Measurements from ENCODE around the gene ZC3HAV1L.

The ZC3HAV1L gene

GRCh38 chr7:138982204-138982623, 53.6 kb downstream of the ZC3HAV1L start:
- Histone ChIP-seq H3K18ac (ENCODE audit: low read length) (no peak overlapping the region), H4K91ac (ENCODE audit: low read depth, low read length) (peak overlapping the region; percentile 86)

GRCh38 chr7:138981332-138982203, 54.3 kb downstream of the ZC3HAV1L start, which contains the start of gene KIAA1549:
Gene KIAA1549, minus strand, starts transcription at chr7:138981389. Its CDS starts 120 bp downstream, at chr7:138981269.
- WGBS (ENCODE audit: extremely low coverage, insufficient coverage, insufficient read length) = no CpG with 5 or more reads among the region's 105 CpGs
- H3K9me3 ChIP-seq (ENCODE audit: insufficient read depth, low read depth, low read length) = no peaks in the 10 kb centered on the region
- H3K18ac ChIP-seq (ENCODE audit: low read length) = peak within 1 kb of the TSS; percentile 95
- peaks cover 13 to 22% of the 10 kb centered on the region in 2 experiments for H3K4me1 ChIP-seq (ENCODE audit: control insufficient read depth in 1 of 2, insufficient read depth in 2 of 2, low read length in 2 of 2)
- peak within 1 kb of the TSS; percentile 96 for H2BK120ac ChIP-seq (ENCODE audit: insufficient read depth, low read length, poor library complexity)
- peak within 1 kb of the TSS; percentile 89 for H2AFZ ChIP-seq (ENCODE audit: insufficient read depth, low read length, poor library complexity)
- no peak within 1 kb of the TSS for H2AK5ac ChIP-seq (ENCODE audit: low read length)
- H3K14ac ChIP-seq (ENCODE audit: low read length) = peak within 1 kb of the TSS; percentile 95
- H2BK5ac ChIP-seq (ENCODE audit: low read depth, low read length, poor library complexity) = peak within 1 kb of the TSS; percentile 93
- H3K9ac ChIP-seq (ENCODE audit: low read length) = peak within 1 kb of the TSS; percentile 43
- peak within 1 kb of the TSS; percentile 71 for H3K4me2 ChIP-seq (ENCODE audit: low read length)
- peak within 1 kb of the TSS; percentile 55 for H2BK12ac ChIP-seq (ENCODE audit: low read length)
- H3K4me3 ChIP-seq (ENCODE audit: low read depth, low read length) = peak within 1 kb of the TSS; percentile 82
- H4K12ac ChIP-seq (ENCODE audit: low read depth, low read length) = peak within 1 kb of the TSS; percentile 55
- DNase-seq = peak; percentile 66 to 75
- peak within 1 kb of the TSS; percentile 76 for H3K4ac ChIP-seq (ENCODE audit: low read depth, low read length)
- peaks cover 5% of the 10 kb centered on the region for H3K79me2 ChIP-seq (ENCODE audit: control insufficient read depth, insufficient read depth, low read length, poor library complexity)
- H3K36me3 ChIP-seq (ENCODE audit: control insufficient read depth in 1 of 2, insufficient read depth in 2 of 2, low read length in 2 of 2) = no peaks in the 10 kb centered on the region
- H4K8ac ChIP-seq (ENCODE audit: low read depth, low read length) = peak within 1 kb of the TSS; percentile 83
- H3K27me3 ChIP-seq (ENCODE audit: insufficient read depth, low read length) = no peaks in the 10 kb centered on the region
- H3K79me1 ChIP-seq (ENCODE audit: low read length) = peaks cover 25% of the 10 kb centered on the region
- no peak within 1 kb of the TSS for H3K23ac ChIP-seq (ENCODE audit: low read length)
- H4K91ac ChIP-seq (ENCODE audit: low read depth, low read length) = peak within 1 kb of the TSS; percentile 86
- peak within 1 kb of the TSS; percentile 48 for H3K27ac ChIP-seq (ENCODE audit: low read depth, low read length)

More at GRCh38 chr7:138982204-138982623, 53.6 kb downstream of the ZC3HAV1L start:
- Histone ChIP-seq H3K4me3 (ENCODE audit: low read depth, low read length) (no peak overlapping the region), H3K23ac (ENCODE audit: low read length) (no peak overlapping the region), H3K9ac (ENCODE audit: low read length) (no peak overlapping the region), H3K9me3 (ENCODE audit: insufficient read depth, low read depth, low read length) (no peaks in the 10 kb centered on the region), H3K36me3 (ENCODE audit: control insufficient read depth in 1 of 2, insufficient read depth in 2 of 2, low read length in 2 of 2) (no peaks in the 10 kb centered on the region), H2AFZ (ENCODE audit: insufficient read depth, low read length, poor library complexity) (peak overlapping the region; percentile 89), H3K27ac (ENCODE audit: low read depth, low read length) (no peak overlapping the region), H3K4me1 (ENCODE audit: control insufficient read depth in 1 of 2, insufficient read depth in 2 of 2, low read length in 2 of 2) (peaks cover 14 to 22% of the 10 kb centered on the region in 2 experiments), H4K12ac (ENCODE audit: low read depth, low read length) (no peak overlapping the region), H3K79me1 (ENCODE audit: low read length) (peaks cover 27% of the 10 kb centered on the region), H2BK12ac (ENCODE audit: low read length) (peak overlapping the region; percentile 55), H4K8ac (ENCODE audit: low read depth, low read length) (peak overlapping the region; percentile 51), H3K79me2 (ENCODE audit: control insufficient read depth, insufficient read depth, low read length, poor library complexity) (peaks cover 5% of the 10 kb centered on the region), H3K4me2 (ENCODE audit: low read length) (peak overlapping the region; percentile 71), H2AK5ac (ENCODE audit: low read length) (no peak overlapping the region), H3K14ac (ENCODE audit: low read length) (peak overlapping the region; percentile 21), H3K4ac (ENCODE audit: low read depth, low read length) (peak overlapping the region; percentile 10), H2BK120ac (ENCODE audit: insufficient read depth, low read length, poor library complexity) (peak overlapping the region; percentile 26), H2BK5ac (ENCODE audit: low read depth, low read length, poor library complexity) (no peak overlapping the region), H3K27me3 (ENCODE audit: insufficient read depth, low read length) (no peaks in the 10 kb centered on the region)
- no peak for DNase-seq
- WGBS (ENCODE audit: extremely low coverage, insufficient coverage, insufficient read length) = no CpG with 5 or more reads among the region's 14 CpGs

GRCh38 chr7:138980563-138981291, 55.1 kb downstream of the ZC3HAV1L start:
- Histone ChIP-seq H3K9me3 (ENCODE audit: insufficient read depth, low read depth, low read length) (no peaks in the 10 kb centered on the region), H4K12ac (ENCODE audit: low read depth, low read length) (peak overlapping the region; percentile 55), H3K79me2 (ENCODE audit: control insufficient read depth, insufficient read depth, low read length, poor library complexity) (peaks cover 5% of the 10 kb centered on the region), H2AFZ (ENCODE audit: insufficient read depth, low read length, poor library complexity) (peak overlapping the region; percentile 79), H3K14ac (ENCODE audit: low read length) (peak overlapping the region; percentile 95), H2BK120ac (ENCODE audit: insufficient read depth, low read length, poor library complexity) (peak overlapping the region; percentile 96), H3K4me3 (ENCODE audit: low read depth, low read length) (peak overlapping the region; percentile 82), H3K27ac (ENCODE audit: low read depth, low read length) (peak overlapping the region; percentile 48), H2BK5ac (ENCODE audit: low read depth, low read length, poor library complexity) (peak overlapping the region; percentile 93), H3K4ac (ENCODE audit: low read depth, low read length) (peak overlapping the region; percentile 76), H3K79me1 (ENCODE audit: low read length) (peaks cover 24% of the 10 kb centered on the region), H3K18ac (ENCODE audit: low read length) (peak overlapping the region; percentile 95), H3K4me1 (ENCODE audit: control insufficient read depth in 1 of 2, insufficient read depth in 2 of 2, low read length in 2 of 2) (peaks cover 11 to 20% of the 10 kb centered on the region in 2 experiments), H2AK5ac (ENCODE audit: low read length) (no peak overlapping the region), H3K4me2 (ENCODE audit: low read length) (peak overlapping the region; percentile 71), H2BK12ac (ENCODE audit: low read length) (peak overlapping the region; percentile 39), H3K27me3 (ENCODE audit: insufficient read depth, low read length) (no peaks in the 10 kb centered on the region), H3K36me3 (ENCODE audit: control insufficient read depth in 1 of 2, insufficient read depth in 2 of 2, low read length in 2 of 2) (no peaks in the 10 kb centered on the region), H3K23ac (ENCODE audit: low read length) (no peak overlapping the region), H4K8ac (ENCODE audit: low read depth, low read length) (peak overlapping the region; percentile 83), H4K91ac (ENCODE audit: low read depth, low read length) (peak overlapping the region; percentile 86), H3K9ac (ENCODE audit: low read length) (peak overlapping the region; percentile 43)
- no CpG with 5 or more reads among the region's 68 CpGs for WGBS (ENCODE audit: extremely low coverage, insufficient coverage, insufficient read length)
- DNase-seq = peak in 1 of 2 donors; percentile 25

- WGBS (ENCODE audit: extremely low coverage, insufficient coverage, insufficient read length) = no CpG with 5 or more reads among the region's 9 CpGs
- Histone ChIP-seq H3K79me2 (ENCODE audit: control insufficient read depth, insufficient read depth, low read length, poor library complexity) (peaks cover 5% of the 10 kb centered on the region), H2AK5ac (ENCODE audit: low read length) (no peak overlapping the region), H2BK120ac (ENCODE audit: insufficient read depth, low read length, poor library complexity) (peak overlapping the region; percentile 18), H2BK5ac (ENCODE audit: low read depth, low read length, poor library complexity) (peak overlapping the region; percentile 93), H3K9me3 (ENCODE audit: insufficient read depth, low read depth, low read length) (no peaks in the 10 kb centered on the region), H3K14ac (ENCODE audit: low read length) (peak overlapping the region; percentile 73), H3K4ac (ENCODE audit: low read depth, low read length) (peak overlapping the region; percentile 19), H3K36me3 (ENCODE audit: control insufficient read depth in 1 of 2, insufficient read depth in 2 of 2, low read length in 2 of 2) (no peaks in the 10 kb centered on the region), H3K4me2 (ENCODE audit: low read length) (peak overlapping the region; percentile 71), H3K23ac (ENCODE audit: low read length) (no peak overlapping the region), H3K18ac (ENCODE audit: low read length) (peak overlapping the region; percentile 47), H3K4me1 (ENCODE audit: control insufficient read depth in 1 of 2, insufficient read depth in 2 of 2, low read length in 2 of 2) (peaks cover 11 to 20% of the 10 kb centered on the region in 2 experiments), H3K79me1 (ENCODE audit: low read length) (peaks cover 23% of the 10 kb centered on the region), H2BK12ac (ENCODE audit: low read length) (no peak overlapping the region), H4K8ac (ENCODE audit: low read depth, low read length) (peak overlapping the region; percentile 55), H3K9ac (ENCODE audit: low read length) (no peak overlapping the region), H4K12ac (ENCODE audit: low read depth, low read length) (no peak overlapping the region), H3K27me3 (ENCODE audit: insufficient read depth, low read length) (no peaks in the 10 kb centered on the region), H2AFZ (ENCODE audit: insufficient read depth, low read length, poor library complexity) (no peak overlapping the region), H3K27ac (ENCODE audit: low read depth, low read length) (peak overlapping the region; percentile 5), H4K91ac (ENCODE audit: low read depth, low read length) (peak overlapping the region; percentile 86), H3K4me3 (ENCODE audit: low read depth, low read length) (peak overlapping the region; percentile 82)
- DNase-seq = peak in 1 of 2 donors; percentile 42
Observed at GRCh38 chr7:138979988-138980562, 55.8 kb downstream of the ZC3HAV1L start.

All from trophoblast cell (in vitro differentiated cells and primary cell).